Thymus (tissue), 11 donors: ENCODE measurements around the gene LARP6. TPM values are rescaled to one million over a fixed set of nuclear protein-coding genes. Genes with fewer than 3 reads are reported as not detected.

Source experiments
- DNase-seq, 9 donors: peaks; one replicate each; pipeline ENCODE4 v3.0.0-alpha.2; 2013; ENCODE audit warnings: low spot score in 9 of 9, low read depth in 6 of 9, missing footprints in 1 of 9
- H3K27ac ChIP-seq, 2 donors: one replicate each; pipeline ENCODE4 v1.5.1; 2013; ENCODE audit warnings: control low read depth in 1 of 2, low read depth in 1 of 2, low read length in 1 of 2, mild to moderate bottlenecking in 1 of 2, moderate library complexity in 1 of 2
- H3K27me3 ChIP-seq, 2 donors: one replicate each; pipeline ENCODE4 v1.5.1; 2013; ENCODE audit warnings: low read length in 1 of 2; ENCODE audit not compliant: control insufficient read depth in 2 of 2, insufficient read depth in 1 of 2
- H3K36me3 ChIP-seq, 2 donors: one replicate each; pipeline ENCODE4 v1.5.1; 2013; ENCODE audit warnings: low read length in 1 of 2, mild to moderate bottlenecking in 1 of 2, moderate library complexity in 1 of 2; ENCODE audit not compliant: control insufficient read depth in 2 of 2, insufficient read depth in 2 of 2
- H3K4me1 ChIP-seq, 2 donors: one replicate each; pipeline ENCODE4 v1.5.1; 2013; ENCODE audit warnings: low read length in 2 of 2; ENCODE audit not compliant: control insufficient read depth in 2 of 2, insufficient read depth in 2 of 2
- H3K4me3 ChIP-seq, 2 donors: one replicate each; pipeline ENCODE4 v1.5.1; 2013; ENCODE audit warnings: low read length in 2 of 2, control low read depth in 1 of 2, mild to moderate bottlenecking in 1 of 2
- H3K9me3 ChIP-seq, 2 donors: one replicate each; pipeline ENCODE4 v1.5.1; 2013; ENCODE audit warnings: low read length in 1 of 2, mild to moderate bottlenecking in 1 of 2; ENCODE audit not compliant: control insufficient read depth in 2 of 2, insufficient read depth in 1 of 2
- WGBS: extraction: QIAGEN DNeasy Blood & Tissue Kit; methylation state at CpG from one replicate; pipeline ENCODE4 v1.1.7; 2013; 5-methylcytosine and 5-hydroxymethylcytosine counted together
- polyA plus RNA-seq: library from polyadenylated mRNA; stranded (reverse); fragments of 200-250 nt; gene quantifications from one replicate; pipeline ENCODE4 v1.2.3, GENCODE V29; 2013
- total RNA-seq: library from RNA; stranded (reverse); fragments of 120-200 nt; gene quantifications from one replicate; pipeline ENCODE4 v1.2.4, GENCODE V29; 2013
- donor health status: healthy.

LARP6 gene
- total and polyA plus RNA-seq, 2 donors: 6.3 to 12.4 TPM

GRCh38 chr15:70833861-70834765, 19.8 kb downstream of the LARP6 start:
- no peaks in the 10 kb centered on the region for H3K9me3 ChIP-seq
- H3K4me3 ChIP-seq: no peak overlapping the region
- H3K36me3 ChIP-seq: no peaks in the 10 kb centered on the region
- peak in 1 of 9 donors; percentile 12 for DNase-seq
- no peaks in the 10 kb centered on the region for H3K27me3 ChIP-seq
- WGBS: 75% methylated on average over 9 of the region's 9 CpGs
- peaks cover 0 to 6% of the 10 kb centered on the region in 2 donors for H3K4me1 ChIP-seq
- H3K27ac ChIP-seq: peak overlapping the region in 1 of 2 donors; percentile 60

DNA sequence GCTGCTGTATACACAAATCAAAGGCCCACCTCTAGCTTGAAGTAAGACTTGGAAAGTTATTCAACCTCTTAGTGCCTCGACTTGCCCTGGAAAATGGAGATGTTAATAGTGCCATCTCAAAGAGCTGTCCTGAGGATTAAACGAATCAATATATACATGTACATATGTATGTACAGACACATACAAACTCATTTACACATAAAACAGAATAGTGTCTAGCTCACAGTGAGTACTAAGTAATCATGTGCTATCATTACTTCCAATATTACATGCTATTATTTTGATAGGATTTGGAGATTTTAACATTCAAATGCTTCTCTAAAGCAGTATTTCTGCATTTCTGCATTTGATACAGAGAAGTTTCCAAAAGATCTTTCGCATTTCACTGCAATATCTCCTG, 20.5 kb downstream of the LARP6 start:
- H3K4me1 ChIP-seq: peaks cover 0 to 6% of the 10 kb centered on the region in 2 donors
- 91% methylated on average over 3 of the region's 3 CpGs for WGBS
- H3K27me3 ChIP-seq: no peaks in the 10 kb centered on the region
- H3K36me3 ChIP-seq: no peaks in the 10 kb centered on the region
- no peak overlapping the region for H3K4me3 ChIP-seq
- H3K9me3 ChIP-seq: no peaks in the 10 kb centered on the region
- H3K27ac ChIP-seq: no peak overlapping the region
- DNase-seq: no peak

GRCh38 chr15:70832176-70832575, 21.8 kb downstream of the LARP6 start:
- Histone ChIP-seq H3K4me3 (no peak overlapping the region), H3K27me3 (no peaks in the 10 kb centered on the region), H3K9me3 (no peaks in the 10 kb centered on the region), H3K27ac (no peak overlapping the region), H3K36me3 (no peaks in the 10 kb centered on the region), H3K4me1 (peaks cover 0 to 6% of the 10 kb centered on the region in 2 donors)
- 98% methylated on average over 20 of the region's 20 CpGs for WGBS
- no peak for DNase-seq

DNA sequence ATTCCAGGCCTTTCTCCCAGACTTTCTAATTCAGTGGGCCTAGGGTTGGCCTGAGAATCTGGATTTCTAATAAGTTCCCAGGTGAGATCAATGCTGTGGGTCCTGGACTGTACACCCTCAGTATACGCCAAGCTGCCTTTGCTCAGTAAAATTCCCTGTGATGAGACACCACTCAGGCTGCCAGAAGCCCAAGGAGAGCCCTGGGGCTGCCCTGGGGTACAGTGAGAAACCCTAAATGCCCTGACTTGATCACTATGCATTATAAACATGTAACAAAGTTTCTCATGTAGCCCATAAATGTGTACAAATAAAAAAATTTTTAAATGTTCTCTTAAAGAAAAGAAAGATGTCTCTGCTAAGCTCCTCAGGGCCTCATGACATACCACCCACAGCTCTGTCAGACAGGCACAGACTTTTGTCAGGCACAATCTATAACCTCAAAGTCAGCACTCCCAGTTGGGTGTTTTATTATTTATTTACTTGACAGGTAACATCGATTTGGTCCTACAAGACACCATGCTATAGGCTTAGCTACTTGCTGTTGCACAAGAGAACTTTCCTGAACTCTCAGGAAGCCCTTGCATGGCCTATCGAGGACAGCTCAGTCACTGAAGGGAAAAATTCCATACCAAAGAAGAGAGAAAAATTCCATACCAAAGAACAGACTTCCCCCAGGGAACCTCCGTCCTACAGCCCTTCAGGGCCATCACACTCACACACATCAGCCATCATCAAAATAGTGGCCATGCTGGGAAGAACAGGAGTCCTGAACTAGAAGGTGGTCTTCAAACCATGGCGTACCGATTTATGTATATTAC, 22.7 kb downstream of the LARP6 start:
- 96% methylated on average over 6 of the region's 6 CpGs for WGBS
- no peak for DNase-seq
- H3K27ac ChIP-seq: no peak overlapping the region

DNA sequence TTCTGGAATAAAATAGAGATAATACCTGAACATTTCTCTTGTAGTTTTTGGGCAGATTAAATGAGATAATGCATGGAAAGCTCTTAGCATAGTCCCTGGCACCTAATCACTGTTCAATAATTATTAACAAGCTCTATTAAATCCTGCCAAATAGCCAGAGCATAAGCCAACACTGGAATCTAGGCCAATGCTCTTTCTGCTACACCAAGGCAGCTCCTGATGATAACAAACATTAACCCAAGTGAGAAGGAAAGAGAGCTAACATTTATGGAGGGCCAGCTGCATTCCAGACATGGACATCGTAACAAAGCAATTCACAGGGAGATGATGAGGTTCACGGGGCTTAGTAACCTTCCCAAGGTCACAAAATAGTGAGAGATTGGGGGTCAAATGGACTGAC, 23.3 kb downstream of the LARP6 start:
- H3K36me3 ChIP-seq: no peaks in the 10 kb centered on the region
- H3K27ac ChIP-seq: no peak overlapping the region
- DNase-seq: no peak
- H3K4me1 ChIP-seq: peaks cover 0 to 6% of the 10 kb centered on the region in 2 donors
- no peaks in the 10 kb centered on the region for H3K27me3 ChIP-seq
- H3K9me3 ChIP-seq: no peaks in the 10 kb centered on the region
- no peak overlapping the region for H3K4me3 ChIP-seq
- WGBS: 90% methylated on average over 2 of the region's 2 CpGs

More for the DNA sequence above, 22.7 kb downstream of the LARP6 start:
- no peak overlapping the region for H3K4me3 ChIP-seq
- no peaks in the 10 kb centered on the region for H3K27me3 ChIP-seq
- H3K9me3 ChIP-seq: no peaks in the 10 kb centered on the region
- H3K36me3 ChIP-seq: no peaks in the 10 kb centered on the region
- peaks cover 0 to 6% of the 10 kb centered on the region in 2 donors for H3K4me1 ChIP-seq

DNA sequence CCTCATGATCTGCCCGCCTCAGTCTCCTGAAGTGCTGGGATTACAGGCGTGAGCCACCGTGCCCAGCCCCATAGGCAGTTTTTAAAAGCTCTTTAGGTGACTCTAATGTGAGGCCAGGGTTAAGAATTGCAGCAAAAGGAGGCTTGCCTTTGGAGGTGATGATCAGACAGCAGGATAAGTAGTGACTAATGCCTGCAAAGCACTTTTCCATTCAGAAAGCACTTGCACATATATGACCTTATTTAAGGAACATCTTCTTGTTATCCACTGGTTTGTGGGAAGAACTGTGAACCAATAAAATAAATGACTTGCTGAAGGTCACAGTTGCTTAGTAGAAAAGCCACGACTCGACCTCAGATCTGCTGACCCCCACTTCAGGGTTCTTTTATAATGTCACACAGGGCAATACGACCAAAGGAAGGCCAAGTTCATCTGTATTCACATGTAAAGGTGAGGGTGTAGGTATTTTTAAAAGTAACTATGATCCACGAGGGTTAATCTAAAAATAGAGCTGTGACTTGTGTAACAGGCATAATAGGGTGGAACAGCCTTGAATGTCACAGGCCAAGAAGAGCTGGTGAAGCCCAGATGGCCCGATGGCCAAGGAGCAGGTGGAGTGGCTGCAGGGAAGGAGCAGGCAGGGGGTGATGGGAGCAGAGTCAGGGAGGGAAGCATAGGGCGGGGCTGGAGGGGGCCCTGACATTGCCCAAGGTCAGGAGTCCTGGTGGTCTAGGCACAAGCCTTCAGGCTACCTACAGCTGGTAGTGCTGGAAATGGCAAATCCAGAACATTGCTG, 24.4 kb downstream of the LARP6 start:
- no peaks in the 10 kb centered on the region for H3K9me3 ChIP-seq
- H3K27ac ChIP-seq: no peak overlapping the region
- no peak overlapping the region for H3K4me3 ChIP-seq
- WGBS: 91% methylated on average over 9 of the region's 9 CpGs
- peaks cover 0 to 6% of the 10 kb centered on the region in 2 donors for H3K4me1 ChIP-seq
- no peaks in the 10 kb centered on the region for H3K27me3 ChIP-seq
- no peak for DNase-seq
- H3K36me3 ChIP-seq: no peaks in the 10 kb centered on the region

GRCh38 chr15:70827721-70828120, 26.2 kb downstream of the LARP6 start:
- WGBS: 94% methylated on average over 6 of the region's 6 CpGs
- H3K36me3 ChIP-seq: no peaks in the 10 kb centered on the region
- no peaks in the 10 kb centered on the region for H3K4me1 ChIP-seq
- H3K27me3 ChIP-seq: no peaks in the 10 kb centered on the region
- H3K4me3 ChIP-seq: no peak overlapping the region
- H3K9me3 ChIP-seq: no peaks in the 10 kb centered on the region
- DNase-seq: no peak
- no peak overlapping the region for H3K27ac ChIP-seq

GRCh38 chr15:70826634-70827033, 27.3 kb downstream of the LARP6 start:
- WGBS: 44% methylated on average over 3 of the region's 3 CpGs
- Histone ChIP-seq H3K9me3 (no peaks in the 10 kb centered on the region), H3K27me3 (no peaks in the 10 kb centered on the region), H3K27ac (no peak overlapping the region), H3K4me3 (no peak overlapping the region), H3K36me3 (no peaks in the 10 kb centered on the region), H3K4me1 (no peaks in the 10 kb centered on the region)
- no peak for DNase-seq
